Esophagus muscularis mucosa (tissue), 3 donors: ENCODE results near the gene GRB2.

Source experiments
- POLR2AphosphoS5 ChIP-seq, 2 donors: sonication (generic); formaldehyde crosslinking; IDR thresholded peaks; one replicate each; pipeline ENCODE4 v1.6.1; 2017; ENCODE audit warnings: antibody characterized with exemption in 2 of 2
- TF ChIP-seq, protein P1 (sequence below), 3 experiments: fragments of 200-600 bp in 2 of 3; fragments of 450-650 bp in 1 of 3; sonication (generic) in 2 of 3; IDR thresholded peaks; one replicate each; pipeline ENCODE4 v1.5.1; 2017 to 2019; ENCODE audit warnings: antibody characterized with exemption in 3 of 3, mild to moderate bottlenecking in 2 of 3, moderate library complexity in 1 of 3

DNA sequence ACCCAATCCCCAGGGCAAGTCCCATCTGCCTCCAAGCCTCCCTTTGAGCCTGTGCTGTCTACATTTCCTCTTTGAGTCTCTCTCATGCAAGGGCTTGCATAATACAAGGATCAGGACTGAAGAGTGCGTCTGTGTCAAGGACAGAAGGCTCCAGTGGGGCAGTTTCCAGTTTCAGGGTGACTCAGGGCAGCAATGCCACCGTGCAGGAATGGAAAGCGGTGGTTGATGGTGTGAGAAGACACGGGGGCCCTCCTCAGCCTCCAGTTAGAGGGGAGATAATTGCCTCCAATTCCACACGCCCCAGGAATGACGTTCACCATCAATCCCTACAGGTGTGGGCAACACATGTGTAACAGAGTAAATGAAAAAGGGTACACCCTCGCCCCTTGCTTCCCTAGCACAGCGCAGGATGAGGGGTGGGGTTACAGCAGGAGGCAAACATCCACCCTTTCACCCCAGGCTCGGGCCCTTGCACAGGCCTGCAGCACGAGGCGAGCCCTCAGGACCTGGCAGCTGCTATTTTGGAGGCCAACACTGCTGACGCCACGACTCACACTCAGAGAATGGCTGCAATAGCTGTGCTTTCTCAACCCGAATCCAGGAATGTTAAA lies 91.4 kb downstream of the GRB2 start:
- TF ChIP-seq, protein P1, sequence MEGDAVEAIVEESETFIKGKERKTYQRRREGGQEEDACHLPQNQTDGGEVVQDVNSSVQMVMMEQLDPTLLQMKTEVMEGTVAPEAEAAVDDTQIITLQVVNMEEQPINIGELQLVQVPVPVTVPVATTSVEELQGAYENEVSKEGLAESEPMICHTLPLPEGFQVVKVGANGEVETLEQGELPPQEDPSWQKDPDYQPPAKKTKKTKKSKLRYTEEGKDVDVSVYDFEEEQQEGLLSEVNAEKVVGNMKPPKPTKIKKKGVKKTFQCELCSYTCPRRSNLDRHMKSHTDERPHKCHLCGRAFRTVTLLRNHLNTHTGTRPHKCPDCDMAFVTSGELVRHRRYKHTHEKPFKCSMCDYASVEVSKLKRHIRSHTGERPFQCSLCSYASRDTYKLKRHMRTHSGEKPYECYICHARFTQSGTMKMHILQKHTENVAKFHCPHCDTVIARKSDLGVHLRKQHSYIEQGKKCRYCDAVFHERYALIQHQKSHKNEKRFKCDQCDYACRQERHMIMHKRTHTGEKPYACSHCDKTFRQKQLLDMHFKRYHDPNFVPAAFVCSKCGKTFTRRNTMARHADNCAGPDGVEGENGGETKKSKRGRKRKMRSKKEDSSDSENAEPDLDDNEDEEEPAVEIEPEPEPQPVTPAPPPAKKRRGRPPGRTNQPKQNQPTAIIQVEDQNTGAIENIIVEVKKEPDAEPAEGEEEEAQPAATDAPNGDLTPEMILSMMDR (IDR thresholded peaks at IDR 0.05), result no peak
- TF ChIP-seq POLR2AphosphoS5 (IDR thresholded peaks at IDR 0.05), result no peak
